AG04450 (cell line): ENCODE data around the gene MRAP. TPM values are rescaled to one million over a fixed set of nuclear protein-coding genes. Genes with fewer than 3 reads are reported as not detected.

ENCODE experiments used
- CTCF ChIA-PET: fragments of 300-600, 350-600 bp; formaldehyde crosslinking; extraction: SDS; loops from one replicate; lab custom pipeline; 2022; ENCODE audit warnings: antibody characterized with exemption, inconsistent platforms; lab: Charles Lee
- POLR2A ChIA-PET: fragments of 350-600 bp; formaldehyde crosslinking; extraction: SDS; loops from one replicate; lab custom pipeline; 2021; ENCODE audit warnings: antibody characterized with exemption, inconsistent platforms; lab: Yijun Ruan, JAX
- DNase-seq: peaks from one replicate; pipeline ENCODE4 v3.0.0-alpha.2; 2011; ENCODE audit warnings: low read depth, low spot score
- H3K27ac ChIP-seq: one replicate; pipeline ENCODE4 v1.5.1; 2012; ENCODE audit warnings: low read depth, low read length, control low read depth
- H3K27me3 ChIP-seq: one replicate; pipeline ENCODE4 v1.6.0; 2012; ENCODE audit warnings: low read length; ENCODE audit not compliant: control insufficient read depth, insufficient read depth
- H3K4me3 ChIP-seq: 2 replicates; pipeline ENCODE4 v1.5.1; 2011; ENCODE audit warnings: mild to moderate bottlenecking, low read depth, low read length, control low read depth
- H3K9me3 ChIP-seq: 2 replicates; pipeline ENCODE4 v1.5.1; 2012; ENCODE audit warnings: low read length; ENCODE audit not compliant: control insufficient read depth, insufficient read depth
- polyA plus RNA-seq: library from polyadenylated mRNA; depleted of rRNA; stranded (reverse); fragments of >200 nt; gene quantifications from 2 replicates; pipeline ENCODE4 v1.2.3, GENCODE V29; 2011
- TF ChIP-seq, protein P1 (sequence below): IDR thresholded peaks from 2 replicates; pipeline ENCODE4 v1.5.1; 2011; ENCODE audit warnings: low read depth, low read length, control low read depth, inconsistent platforms

Gene MRAP
- polyA plus RNA-seq, 1 experiment = not detected

DNA sequence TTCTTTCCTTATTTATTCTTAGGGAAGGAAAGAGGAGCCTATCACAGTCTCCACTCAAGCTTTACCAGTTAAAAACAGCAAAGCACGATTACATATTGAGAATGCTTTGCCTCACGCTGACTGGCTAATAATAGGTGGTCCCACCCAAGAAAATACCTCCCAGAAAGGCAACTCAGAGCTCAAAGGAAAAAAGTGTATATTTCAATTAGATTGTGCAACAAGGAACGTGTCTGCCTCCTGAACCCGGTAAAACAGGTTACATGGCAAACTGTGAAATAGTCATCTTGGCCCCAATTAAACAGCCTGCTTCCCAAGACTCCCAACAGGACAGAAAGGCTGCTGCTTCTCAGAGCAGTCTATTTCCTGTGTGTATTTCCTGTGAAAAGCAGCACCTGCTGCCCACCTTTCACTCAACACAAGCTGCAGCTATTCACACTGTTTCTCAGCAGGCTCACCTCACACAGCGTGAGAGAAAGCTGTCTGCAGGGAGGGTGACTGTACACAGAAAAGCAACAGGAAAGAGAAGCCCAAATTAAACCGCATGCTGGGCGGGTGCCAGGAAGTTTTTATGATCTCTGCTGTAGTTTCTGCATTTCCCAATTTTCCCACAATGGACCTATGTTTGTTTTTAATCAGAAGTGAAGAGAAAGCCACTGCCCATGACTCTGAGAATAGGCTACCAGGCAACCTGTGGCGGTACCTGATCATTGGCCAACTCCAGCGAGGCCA lies 50.1 kb downstream of the MRAP start:
- no peak overlapping the region for H3K4me3 ChIP-seq
- ChIA-PET POLR2A (no interaction called here), CTCF (interaction anchor here (1.3 kb wide), 1 partner anchor 252 kb away, joined by 3 read pairs; no protein-coding TSS in a partner anchor)
- H3K27me3 ChIP-seq = no peaks in the 10 kb centered on the region
- peaks cover 21% of the 10 kb centered on the region for H3K9me3 ChIP-seq
- TF ChIP-seq, protein P1, sequence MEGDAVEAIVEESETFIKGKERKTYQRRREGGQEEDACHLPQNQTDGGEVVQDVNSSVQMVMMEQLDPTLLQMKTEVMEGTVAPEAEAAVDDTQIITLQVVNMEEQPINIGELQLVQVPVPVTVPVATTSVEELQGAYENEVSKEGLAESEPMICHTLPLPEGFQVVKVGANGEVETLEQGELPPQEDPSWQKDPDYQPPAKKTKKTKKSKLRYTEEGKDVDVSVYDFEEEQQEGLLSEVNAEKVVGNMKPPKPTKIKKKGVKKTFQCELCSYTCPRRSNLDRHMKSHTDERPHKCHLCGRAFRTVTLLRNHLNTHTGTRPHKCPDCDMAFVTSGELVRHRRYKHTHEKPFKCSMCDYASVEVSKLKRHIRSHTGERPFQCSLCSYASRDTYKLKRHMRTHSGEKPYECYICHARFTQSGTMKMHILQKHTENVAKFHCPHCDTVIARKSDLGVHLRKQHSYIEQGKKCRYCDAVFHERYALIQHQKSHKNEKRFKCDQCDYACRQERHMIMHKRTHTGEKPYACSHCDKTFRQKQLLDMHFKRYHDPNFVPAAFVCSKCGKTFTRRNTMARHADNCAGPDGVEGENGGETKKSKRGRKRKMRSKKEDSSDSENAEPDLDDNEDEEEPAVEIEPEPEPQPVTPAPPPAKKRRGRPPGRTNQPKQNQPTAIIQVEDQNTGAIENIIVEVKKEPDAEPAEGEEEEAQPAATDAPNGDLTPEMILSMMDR = no peak
- DNase-seq = no peak
- no peak overlapping the region for H3K27ac ChIP-seq

DNA sequence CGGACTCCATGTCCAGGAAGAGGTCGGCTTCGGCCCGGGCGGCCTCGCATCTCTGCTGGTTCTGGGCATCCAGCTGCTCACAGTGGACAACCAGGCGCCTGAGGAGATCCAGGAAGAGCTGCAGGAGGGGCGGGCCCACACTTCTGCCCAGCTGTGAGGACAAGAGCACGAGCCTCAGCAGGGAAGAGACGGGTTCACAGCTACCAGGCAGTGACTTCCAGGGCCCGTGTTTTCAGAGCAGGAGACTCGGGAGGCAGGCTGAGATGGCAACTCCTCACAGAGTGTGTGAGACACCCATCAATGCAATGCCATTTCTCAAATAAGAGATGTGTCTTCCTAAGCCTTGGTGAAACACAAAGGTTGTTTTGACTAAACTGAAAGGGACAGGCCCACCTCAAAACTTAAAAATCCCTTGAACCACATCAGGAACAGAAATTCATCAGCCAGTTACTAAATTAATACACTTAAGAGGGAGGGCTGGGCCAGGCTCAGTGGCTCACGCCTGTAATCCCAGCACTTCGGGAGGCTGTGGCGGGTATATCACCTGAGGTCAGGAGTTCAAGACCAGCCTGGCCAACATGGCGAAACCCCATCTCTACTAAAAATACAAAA lies 50.8 kb downstream of the MRAP start:
- Histone ChIP-seq H3K9me3 (peaks cover 18% of the 10 kb centered on the region), H3K4me3 (no peak overlapping the region), H3K27ac (no peak overlapping the region), H3K27me3 (no peaks in the 10 kb centered on the region)
- CTCF ChIA-PET = interaction anchor here (1.3 kb wide), 1 partner anchor 251 kb away, joined by 3 read pairs; no protein-coding TSS in a partner anchor
- TF ChIP-seq, protein P1 = no peak
- no peak for DNase-seq
- POLR2A ChIA-PET = no interaction called here

- TF ChIP-seq, protein P1 = no peak
- Histone ChIP-seq H3K9me3 (peaks cover 11% of the 10 kb centered on the region), H3K27ac (no peak overlapping the region), H3K4me3 (no peak overlapping the region), H3K27me3 (no peaks in the 10 kb centered on the region)
- DNase-seq = no peak
- ChIA-PET CTCF (no interaction called here), POLR2A (no interaction called here)
Observed at GRCh38 chr21:32350211-32350980, 51.7 kb downstream of the MRAP start.

DNA sequence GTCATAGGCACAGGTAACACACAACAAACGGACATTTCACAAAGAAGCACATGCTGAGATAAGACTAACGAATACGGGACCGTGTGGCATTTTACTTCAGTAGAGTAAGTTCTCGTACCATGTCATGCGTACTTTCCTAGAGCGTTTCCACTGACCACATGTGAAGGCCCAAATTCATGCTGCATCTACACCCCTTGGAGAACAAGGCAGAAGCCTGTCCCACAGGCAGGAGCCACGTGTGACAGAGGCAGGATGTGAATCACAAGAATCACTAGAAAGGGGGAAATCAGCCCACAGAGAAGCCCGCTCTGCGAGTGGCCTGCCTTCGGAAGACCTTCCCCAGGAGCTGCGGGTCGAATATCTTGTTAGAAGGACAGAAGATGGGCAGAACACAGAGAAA lies 52.3 kb downstream of the MRAP start:
- Histone ChIP-seq H3K9me3 (peaks cover 7% of the 10 kb centered on the region; the same call in 1 of the 2 replicates), H3K27ac (no peak overlapping the region), H3K27me3 (no peaks in the 10 kb centered on the region), H3K4me3 (no peak overlapping the region)
- TF ChIP-seq, protein P1 = no peak
- POLR2A ChIA-PET = no interaction called here
- CTCF ChIA-PET = no interaction called here
- DNase-seq = no peak
